Mucosa of descending colon (tissue), 3 donors: ENCODE results near the gene NFE2L3. TPM values are rescaled to one million over a fixed set of nuclear protein-coding genes. Genes with fewer than 3 reads are reported as not detected.
"Not testable (repeated sequence)": the region's sequence is repeated elsewhere in the genome, so short reads cannot be mapped to it uniquely, and the experiment has no call there.

ENCODE experiments used
- ATAC-seq: fragments of 200-7000 bp; cut with Tn5 transposase; one replicate; pipeline ENCODE4 v1.9.1; 2020; ENCODE audit warnings: mild to moderate bottlenecking, moderate library complexity
- DNase-seq, 3 donors: peaks; one replicate each; pipeline ENCODE4 v3.0.0-alpha.2; 2020
- H3K36me3 ChIP-seq: fragments of 200-600 bp; one replicate; pipeline ENCODE4 v1.8.0; 2021; ENCODE audit warnings: low read depth, mild to moderate bottlenecking
- H3K4me1 ChIP-seq: fragments of 200-600 bp; one replicate; pipeline ENCODE4 v1.8.0; 2021; ENCODE audit warnings: low read depth, mild to moderate bottlenecking
- H3K4me3 ChIP-seq: fragments of 200-600 bp; one replicate; pipeline ENCODE4 v1.8.0; 2021; ENCODE audit warnings: mild to moderate bottlenecking
- H3K9me3 ChIP-seq: fragments of 200-600 bp; one replicate; pipeline ENCODE4 v1.8.0; 2021; ENCODE audit warnings: mild to moderate bottlenecking
- CTCF ChIP-seq: fragments of 200-600 bp; IDR thresholded peaks from one replicate; pipeline ENCODE4 v1.8.0; 2022; ENCODE audit warnings: antibody characterized with exemption, mild to moderate bottlenecking
- intact Hi-C, 2 donors: fragments of 100-400 bp; cut with DNase I in 1 of 2; cut with micrococcal nuclease in 1 of 2; formaldehyde crosslinking; loops; one replicate each; pipeline versions ENCODE4 v1.11.0 to v1.11.1; 2022; cut with DNase I, micrococcal nuclease
- total RNA-seq, 3 donors: library from RNA; stranded (reverse); fragmentation: NEBNext Ultra II Directional in 2 of 3; extraction: Animal tissue kit (Norgen Biotek cat#: 25700) in 2 of 3; gene quantifications; one replicate each; pipeline versions ENCODE4 v1.2.1 to v1.2.4, GENCODE V29; 2021 to 2023
- donor health status: DM: no; HTN: no; CAD: no; lungs with moderate emphysema.
- donor health status: DM: no; HTN: no; CAD: no.
- donor health status: DM: no; HTN: yes; CAD: no.

NFE2L3 gene
- total RNA-seq, 3 donors from 2014 or later, result 7.3 to 12.2 (median 8.4) TPM

DNA sequence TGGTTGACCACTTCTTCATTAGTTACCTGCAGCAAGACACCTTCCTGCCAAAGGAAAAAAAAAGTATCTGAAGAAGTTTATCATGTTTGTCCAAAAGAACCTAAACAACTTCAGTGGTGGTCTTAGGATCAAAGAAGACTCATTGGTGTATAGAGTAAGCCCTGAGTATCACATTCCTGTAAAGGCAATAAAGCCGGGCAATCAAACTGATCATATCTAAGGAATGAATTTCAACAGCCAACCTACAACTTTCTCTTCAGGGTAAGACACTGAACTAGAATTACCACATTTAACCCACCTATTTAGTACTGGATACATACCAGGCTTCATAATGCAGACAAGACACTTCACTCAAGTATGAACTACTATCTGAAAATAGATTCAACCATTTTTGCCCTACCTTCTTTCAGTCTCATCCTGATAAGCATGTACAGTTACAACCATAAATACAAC lies 38.4 kb downstream of the NFE2L3 start:
- Histone ChIP-seq H3K9me3 (no peaks in the 10 kb centered on the region), H3K36me3 (peaks cover 20% of the 10 kb centered on the region), H3K4me3 (no peak overlapping the region), H3K4me1 (peaks cover 30% of the 10 kb centered on the region)
- ATAC-seq, result no peak
- DNase-seq, result no peak
- intact Hi-C loops, result no loop called here
- no peak for TF ChIP-seq CTCF

GRCh38 chr7:26191233-26191973 lies 39.4 kb downstream of the NFE2L3 start:
- DNase-seq (no peak), ATAC-seq (no peak)
- H3K9me3 ChIP-seq, result no peaks in the 10 kb centered on the region
- intact Hi-C loops, result no loop called here
- TF ChIP-seq CTCF, result no peak
- peaks cover 20% of the 10 kb centered on the region for H3K36me3 ChIP-seq
- H3K4me1 ChIP-seq, result peaks cover 31% of the 10 kb centered on the region
- no peak overlapping the region for H3K4me3 ChIP-seq

DNA sequence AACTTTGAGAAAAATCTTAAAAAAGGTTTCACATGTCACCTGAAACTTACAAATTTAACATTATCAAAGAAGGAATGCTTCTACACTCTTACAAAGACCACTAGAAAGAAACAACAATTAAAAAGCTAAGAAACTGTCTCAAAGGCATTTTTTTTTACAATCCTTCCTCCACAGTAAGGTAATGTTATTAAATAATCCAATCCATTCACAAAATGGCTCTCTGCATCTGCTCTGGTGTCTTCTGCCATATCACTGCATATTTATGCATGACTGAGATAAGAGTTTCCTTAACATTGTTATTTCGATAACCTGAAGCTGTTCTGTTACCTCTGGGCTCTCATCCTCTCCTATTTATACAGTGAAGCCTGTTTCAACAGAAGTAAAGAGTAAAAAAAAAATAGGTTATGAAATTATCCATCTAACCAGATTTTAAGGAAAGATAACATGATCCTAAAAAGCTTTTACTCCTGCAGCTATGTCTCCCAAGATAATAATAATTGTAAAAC lies 40.0 kb downstream of the NFE2L3 start:
- H3K9me3 ChIP-seq, result no peaks in the 10 kb centered on the region
- H3K4me3 ChIP-seq, result no peak overlapping the region
- peaks cover 38% of the 10 kb centered on the region for H3K4me1 ChIP-seq
- TF ChIP-seq CTCF, result no peak
- intact Hi-C loops, result no loop called here
- H3K36me3 ChIP-seq, result peaks cover 20% of the 10 kb centered on the region
- ATAC-seq (no peak), DNase-seq (no peak)

DNA sequence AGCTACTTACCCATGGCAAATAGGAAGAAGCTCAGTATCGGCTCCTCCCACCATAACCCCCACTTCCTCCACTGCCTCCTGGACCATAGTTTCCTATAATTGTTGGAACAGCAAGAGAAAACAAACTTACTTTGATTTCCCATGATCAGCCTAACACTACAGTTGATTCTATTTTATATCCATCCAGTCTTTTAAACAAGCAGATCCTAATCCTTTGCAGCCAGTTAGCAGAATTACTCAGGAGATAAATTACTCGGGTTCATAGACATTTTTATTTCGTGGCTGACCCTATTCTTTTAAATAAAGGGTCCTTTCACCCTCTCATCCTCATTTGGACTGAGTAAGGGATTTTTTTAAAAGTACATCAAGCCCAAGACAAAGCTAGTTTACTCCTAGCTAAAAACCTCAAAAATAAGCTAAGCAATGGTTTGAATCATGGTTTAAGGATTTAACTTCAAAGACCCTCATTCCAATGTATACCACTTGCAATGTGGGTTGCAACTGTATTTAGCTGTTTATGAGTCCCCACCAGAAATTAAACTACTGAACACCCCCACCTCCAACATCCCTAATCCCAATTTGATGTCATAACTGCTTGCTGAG lies 40.6 kb downstream of the NFE2L3 start:
- no peak for ATAC-seq
- no peaks in the 10 kb centered on the region for H3K9me3 ChIP-seq
- peaks cover 43% of the 10 kb centered on the region for H3K4me1 ChIP-seq
- DNase-seq, result no peak
- no peak for TF ChIP-seq CTCF
- intact Hi-C loops, result no loop called here
- peaks cover 20% of the 10 kb centered on the region for H3K36me3 ChIP-seq
- no peak overlapping the region for H3K4me3 ChIP-seq

- DNase-seq (no peak), ATAC-seq (peak; percentile 16)
- Histone ChIP-seq H3K4me3 (no peak overlapping the region), H3K9me3 (no peaks in the 10 kb centered on the region), H3K36me3 (peaks cover 20% of the 10 kb centered on the region), H3K4me1 (peaks cover 43% of the 10 kb centered on the region)
- intact Hi-C loops, result no loop called here
- TF ChIP-seq CTCF, result no peak
These were observed 41.6 kb downstream of the NFE2L3 start for GRCh38 chr7:26193432-26194207.

DNA sequence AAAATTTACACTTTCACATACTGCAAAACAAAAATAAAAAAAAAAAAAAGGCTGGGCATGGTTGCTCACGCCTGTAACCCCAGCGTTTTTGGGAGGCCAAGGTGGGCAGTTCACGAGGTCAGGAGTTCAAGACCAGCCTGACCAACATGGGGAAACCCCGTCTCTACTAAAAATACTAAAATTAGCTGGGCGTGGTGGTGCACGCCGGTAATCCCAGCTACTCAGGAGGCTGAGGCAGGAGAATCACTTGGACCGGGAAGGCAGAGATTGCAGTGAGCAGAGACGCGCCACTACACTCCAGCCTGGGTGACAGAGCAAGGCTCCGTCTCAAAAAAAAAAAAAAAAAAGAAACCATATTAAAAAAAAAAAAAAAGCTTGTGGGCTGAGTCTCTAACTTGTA lies 42.8 kb downstream of the NFE2L3 start:
- not testable (repeated sequence) for ATAC-seq, H3K4me3 ChIP-seq, DNase-seq, H3K9me3 ChIP-seq
- Histone ChIP-seq H3K4me1 (peaks cover 43% of the 10 kb centered on the region), H3K36me3 (peaks cover 20% of the 10 kb centered on the region)
- intact Hi-C loops, result loop anchor here in 1 of 2 donors (5.0 kb wide), 1 partner anchor 102 kb away; no protein-coding TSS in a partner anchor
